RCC 7860 (cell line): Measurements from ENCODE around the gene LRRFIP1.
A peak's percentile ranks its signal among the peaks of the same experiment; 100 is the strongest.
"Not testable (repeated sequence)": the region's sequence is repeated elsewhere in the genome, so short reads cannot be mapped to it uniquely, and the experiment has no call there.

Source experiments
- DNase-seq: peaks from one replicate; pipeline ENCODE4 v3.0.0-alpha.2; 2015; ENCODE audit warnings: low spot score
- FAIRE-seq: peaks from 2 replicates; lab custom pipeline; 2012; peaks lifted over from hg19 to GRCh38; lab: Jason Lieb, UNC

LRRFIP1 gene

GRCh38 chr2:237661270-237661669, 33.9 kb downstream of the LRRFIP1 start:
- FAIRE-seq (no peak), DNase-seq (no peak)

- FAIRE-seq (no peak), DNase-seq (no peak)
These were observed 34.5 kb downstream of the LRRFIP1 start for GRCh38 chr2:237661799-237662328.

- DNase-seq (peak; percentile 39), FAIRE-seq (no peak)
These were observed 35.3 kb downstream of the LRRFIP1 start for GRCh38 chr2:237662671-237663093.

- no peak for FAIRE-seq
- DNase-seq: no peak
These were observed 36.2 kb downstream of the LRRFIP1 start for GRCh38 chr2:237663517-237664110.

GRCh38 chr2:237664151-237664550, 36.8 kb downstream of the LRRFIP1 start:
- DNase-seq: no peak
- FAIRE-seq: no peak

GRCh38 chr2:237665713-237666143, 38.3 kb downstream of the LRRFIP1 start:
- FAIRE-seq (no peak), DNase-seq (no peak)

- no peak for FAIRE-seq
These were observed 39.2 kb downstream of the LRRFIP1 start for GRCh38 chr2:237666606-237667005.

GRCh38 chr2:237667050-237667576, 39.7 kb downstream of the LRRFIP1 start:
- not testable (repeated sequence) for DNase-seq, FAIRE-seq

More at GRCh38 chr2:237666606-237667005, 39.2 kb downstream of the LRRFIP1 start:
- DNase-seq: no peak

GRCh38 chr2:237667893-237668292, 40.5 kb downstream of the LRRFIP1 start:
- no peak for DNase-seq
- FAIRE-seq: no peak

- FAIRE-seq (no peak), DNase-seq (no peak)
These were observed 41.1 kb downstream of the LRRFIP1 start for GRCh38 chr2:237668440-237668839.

GRCh38 chr2:237669283-237669627, 41.9 kb downstream of the LRRFIP1 start:
- DNase-seq (no peak), FAIRE-seq (no peak)

- DNase-seq (peak; percentile 98), FAIRE-seq (peak; percentile 98)
These were observed 42.4 kb downstream of the LRRFIP1 start for GRCh38 chr2:237669628-237670392.

GRCh38 chr2:237670641-237671040, 43.3 kb downstream of the LRRFIP1 start:
- DNase-seq (no peak), FAIRE-seq (no peak)

- no peak for DNase-seq
- no peak for FAIRE-seq
These were observed 44.2 kb downstream of the LRRFIP1 start for GRCh38 chr2:237671466-237672138.

GRCh38 chr2:237672731-237673129, 45.3 kb downstream of the LRRFIP1 start:
- no peak for DNase-seq
- no peak for FAIRE-seq

- DNase-seq: peak; percentile 62
- no peak for FAIRE-seq
These were observed 46.0 kb downstream of the LRRFIP1 start for GRCh38 chr2:237673130-237674001.

GRCh38 chr2:237674731-237675276, 47.4 kb downstream of the LRRFIP1 start:
- FAIRE-seq (peak; percentile 46), DNase-seq (peak; percentile 85)

GRCh38 chr2:237675316-237675715, 47.9 kb downstream of the LRRFIP1 start:
- DNase-seq (no peak), FAIRE-seq (no peak)

GRCh38 chr2:237680702-237681478, 53.5 kb downstream of the LRRFIP1 start:
- no peak for DNase-seq
- FAIRE-seq: no peak
